ENCODE results near the gene INAFM1. TPM values are rescaled to one million over a fixed set of nuclear protein-coding genes. Genes with fewer than 3 reads are reported as not detected.

The INAFM1 gene
- total and polyA plus RNA-seq, 9 of the 15 experiments (the other 6 are each of a cell fraction or from before 2014, with no cell fraction given) = 0.71 to 30.9 (median 3.1) TPM

GRCh38 chr19:47227352-47228167 is 47.1 kb upstream of the INAFM1 start (continued):
- TF ChIP-seq ETV5 (CRISPR knock-in tag; IDR thresholded peaks at IDR 0.05; ENCODE audit: low read depth) (no peak; the same call in none of the 2 replicates), ZNF318 (IDR thresholded peaks at IDR 0.05; ENCODE audit: borderline replicate concordance in 1 of 2, low read depth in 1 of 2) (peak in 1 of 2 experiments; percentile 65; a peak in 2 of 4 replicates), ZC3H8 (IDR thresholded peaks at IDR 0.05) (no peak), TFAM (CRISPR knock-in tag; conservative IDR thresholded peaks at IDR 0.05) (no peak), TRIM28 (IDR thresholded peaks at IDR 0.05) (peak; percentile 60; the same call in 1 of the 2 replicates), TRIM25 (IDR thresholded peaks at IDR 0.05; ENCODE audit: borderline replicate concordance) (0 out of 2 replicates have a peak, but pooled peaks have one; percentile 19), HEY1 (CRISPR knock-in tag; IDR thresholded peaks at IDR 0.05; ENCODE audit: borderline replicate concordance) (peak; percentile 90), IRF9 (tag; IDR thresholded peaks at IDR 0.05) (peak; percentile 60; the same call in 1 of the 2 replicates)
- TF ChIP-seq, protein P1, sequence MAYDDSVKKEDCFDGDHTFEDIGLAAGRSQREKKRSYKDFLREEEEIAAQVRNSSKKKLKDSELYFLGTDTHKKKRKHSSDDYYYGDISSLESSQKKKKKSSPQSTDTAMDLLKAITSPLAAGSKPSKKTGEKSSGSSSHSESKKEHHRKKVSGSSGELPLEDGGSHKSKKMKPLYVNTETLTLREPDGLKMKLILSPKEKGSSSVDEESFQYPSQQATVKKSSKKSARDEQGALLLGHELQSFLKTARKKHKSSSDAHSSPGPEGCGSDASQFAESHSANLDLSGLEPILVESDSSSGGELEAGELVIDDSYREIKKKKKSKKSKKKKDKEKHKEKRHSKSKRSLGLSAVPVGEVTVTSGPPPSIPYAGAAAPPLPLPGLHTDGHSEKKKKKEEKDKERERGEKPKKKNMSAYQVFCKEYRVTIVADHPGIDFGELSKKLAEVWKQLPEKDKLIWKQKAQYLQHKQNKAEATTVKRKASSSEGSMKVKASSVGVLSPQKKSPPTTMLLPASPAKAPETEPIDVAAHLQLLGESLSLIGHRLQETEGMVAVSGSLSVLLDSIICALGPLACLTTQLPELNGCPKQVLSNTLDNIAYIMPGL (CRISPR knock-in tag; IDR thresholded peaks at IDR 0.05) = no peak
- TF ChIP-seq, protein P2, sequence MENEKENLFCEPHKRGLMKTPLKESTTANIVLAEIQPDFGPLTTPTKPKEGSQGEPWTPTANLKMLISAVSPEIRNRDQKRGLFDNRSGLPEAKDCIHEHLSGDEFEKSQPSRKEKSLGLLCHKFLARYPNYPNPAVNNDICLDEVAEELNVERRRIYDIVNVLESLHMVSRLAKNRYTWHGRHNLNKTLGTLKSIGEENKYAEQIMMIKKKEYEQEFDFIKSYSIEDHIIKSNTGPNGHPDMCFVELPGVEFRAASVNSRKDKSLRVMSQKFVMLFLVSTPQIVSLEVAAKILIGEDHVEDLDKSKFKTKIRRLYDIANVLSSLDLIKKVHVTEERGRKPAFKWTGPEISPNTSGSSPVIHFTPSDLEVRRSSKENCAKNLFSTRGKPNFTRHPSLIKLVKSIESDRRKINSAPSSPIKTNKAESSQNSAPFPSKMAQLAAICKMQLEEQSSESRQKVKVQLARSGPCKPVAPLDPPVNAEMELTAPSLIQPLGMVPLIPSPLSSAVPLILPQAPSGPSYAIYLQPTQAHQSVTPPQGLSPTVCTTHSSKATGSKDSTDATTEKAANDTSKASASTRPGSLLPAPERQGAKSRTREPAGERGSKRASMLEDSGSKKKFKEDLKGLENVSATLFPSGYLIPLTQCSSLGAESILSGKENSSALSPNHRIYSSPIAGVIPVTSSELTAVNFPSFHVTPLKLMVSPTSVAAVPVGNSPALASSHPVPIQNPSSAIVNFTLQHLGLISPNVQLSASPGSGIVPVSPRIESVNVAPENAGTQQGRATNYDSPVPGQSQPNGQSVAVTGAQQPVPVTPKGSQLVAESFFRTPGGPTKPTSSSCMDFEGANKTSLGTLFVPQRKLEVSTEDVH (IDR thresholded peaks at IDR 0.05; ENCODE audit: low read depth, partially characterized antibody) = no peak

Data from K562 (cell line).